Neutrophil (primary cell): ENCODE measurements around the gene VDR.
"Not testable (repeated sequence)": the region's sequence is repeated elsewhere in the genome, so short reads cannot be mapped to it uniquely, and the experiment has no call there.

ENCODE experiments used
- H3K27ac ChIP-seq: fragments of 200-600 bp; sonication (generic); 2 replicates; pipeline ENCODE4 v1.5.1; 2016; ENCODE audit warnings: mild to moderate bottlenecking, moderate library complexity
- H3K27me3 ChIP-seq: fragments of 200-600 bp; sonication (generic); 2 replicates; pipeline ENCODE4 v1.6.0; 2016; ENCODE audit warnings: mild to moderate bottlenecking
- H3K36me3 ChIP-seq: fragments of 200-600 bp; sonication (generic); 2 replicates; pipeline ENCODE4 v1.5.1; 2017
- H3K4me1 ChIP-seq, 2 experiments: fragments of 200-600 bp in 1 of 2; sonication (generic) in 1 of 2; 1 replicate in 1 of 2; 2 replicates in 1 of 2; pipeline versions ENCODE4 v1.5.1 to v1.6.1; 2013 to 2016; ENCODE audit warnings: low read depth in 1 of 2, low read length in 1 of 2, mild to moderate bottlenecking in 1 of 2, moderate library complexity in 1 of 2; ENCODE audit not compliant: control insufficient read depth in 1 of 2, insufficient read depth in 1 of 2
- H3K4me3 ChIP-seq, 2 experiments: fragments of 200-600 bp in 1 of 2; sonication (generic) in 1 of 2; 1 replicate in 1 of 2; 2 replicates in 1 of 2; pipeline ENCODE4 v1.5.1; 2013 to 2016; ENCODE audit warnings: low read depth in 1 of 2, low read length in 1 of 2, mild to moderate bottlenecking in 1 of 2, moderate library complexity in 1 of 2
- H3K9me3 ChIP-seq: fragments of 200-600 bp; sonication (generic); 2 replicates; pipeline ENCODE4 v1.5.1; 2016
- TF ChIP-seq, protein P1 (sequence below): fragments of 200-600 bp; sonication (generic); IDR thresholded peaks from 2 replicates; pipeline ENCODE4 v1.5.1; 2016; ENCODE audit warnings: antibody characterized with exemption

Gene VDR

DNA sequence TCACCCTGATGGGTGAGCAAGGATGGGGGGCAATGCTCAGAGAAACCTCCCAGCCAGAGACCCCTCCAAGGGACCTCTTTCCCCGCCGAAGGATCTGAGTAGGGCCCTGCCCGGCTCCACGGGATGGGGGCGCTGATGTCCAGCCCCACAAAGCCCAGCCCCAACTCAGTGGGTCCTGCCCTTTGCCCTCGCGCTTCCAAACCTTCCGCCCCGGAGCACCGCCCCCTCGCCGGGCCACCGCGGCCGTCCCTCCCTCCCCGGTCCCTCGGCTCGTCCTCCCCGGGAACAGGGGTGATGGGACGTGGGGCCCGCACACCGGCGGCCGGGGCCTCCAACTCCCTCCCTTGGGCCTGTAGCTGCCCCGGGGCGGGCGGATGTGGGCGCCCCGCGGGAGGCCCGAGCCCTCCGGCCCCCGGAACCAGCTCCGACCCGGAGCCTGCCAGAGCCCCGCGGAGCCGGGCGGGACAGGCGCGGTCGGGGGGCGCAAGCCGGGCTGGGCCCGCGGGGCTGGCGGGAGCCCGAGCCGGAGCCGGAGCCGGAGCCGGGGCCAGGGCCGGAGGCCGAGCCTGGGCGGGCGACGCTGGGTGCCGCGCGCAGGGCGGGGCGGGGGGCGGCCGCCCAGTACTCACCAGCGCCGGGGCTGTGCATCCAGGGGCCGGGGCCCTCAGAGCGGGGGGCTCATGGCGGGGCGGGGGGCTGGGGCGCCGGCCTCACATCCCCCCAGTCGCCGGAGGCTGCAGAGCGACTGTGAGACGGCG is 85.5 kb downstream of the VDR start:
- H3K27ac ChIP-seq = peak overlapping the region; percentile 95
- H3K4me1 ChIP-seq = peaks cover 78% of the 10 kb centered on the region in 2 experiments
- H3K9me3 ChIP-seq = no peaks in the 10 kb centered on the region
- no peaks in the 10 kb centered on the region for H3K27me3 ChIP-seq
- TF ChIP-seq, protein P1, sequence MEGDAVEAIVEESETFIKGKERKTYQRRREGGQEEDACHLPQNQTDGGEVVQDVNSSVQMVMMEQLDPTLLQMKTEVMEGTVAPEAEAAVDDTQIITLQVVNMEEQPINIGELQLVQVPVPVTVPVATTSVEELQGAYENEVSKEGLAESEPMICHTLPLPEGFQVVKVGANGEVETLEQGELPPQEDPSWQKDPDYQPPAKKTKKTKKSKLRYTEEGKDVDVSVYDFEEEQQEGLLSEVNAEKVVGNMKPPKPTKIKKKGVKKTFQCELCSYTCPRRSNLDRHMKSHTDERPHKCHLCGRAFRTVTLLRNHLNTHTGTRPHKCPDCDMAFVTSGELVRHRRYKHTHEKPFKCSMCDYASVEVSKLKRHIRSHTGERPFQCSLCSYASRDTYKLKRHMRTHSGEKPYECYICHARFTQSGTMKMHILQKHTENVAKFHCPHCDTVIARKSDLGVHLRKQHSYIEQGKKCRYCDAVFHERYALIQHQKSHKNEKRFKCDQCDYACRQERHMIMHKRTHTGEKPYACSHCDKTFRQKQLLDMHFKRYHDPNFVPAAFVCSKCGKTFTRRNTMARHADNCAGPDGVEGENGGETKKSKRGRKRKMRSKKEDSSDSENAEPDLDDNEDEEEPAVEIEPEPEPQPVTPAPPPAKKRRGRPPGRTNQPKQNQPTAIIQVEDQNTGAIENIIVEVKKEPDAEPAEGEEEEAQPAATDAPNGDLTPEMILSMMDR = no peak
- H3K4me3 ChIP-seq = peak overlapping the region; percentile 80 to 91
- H3K36me3 ChIP-seq = no peaks in the 10 kb centered on the region

DNA sequence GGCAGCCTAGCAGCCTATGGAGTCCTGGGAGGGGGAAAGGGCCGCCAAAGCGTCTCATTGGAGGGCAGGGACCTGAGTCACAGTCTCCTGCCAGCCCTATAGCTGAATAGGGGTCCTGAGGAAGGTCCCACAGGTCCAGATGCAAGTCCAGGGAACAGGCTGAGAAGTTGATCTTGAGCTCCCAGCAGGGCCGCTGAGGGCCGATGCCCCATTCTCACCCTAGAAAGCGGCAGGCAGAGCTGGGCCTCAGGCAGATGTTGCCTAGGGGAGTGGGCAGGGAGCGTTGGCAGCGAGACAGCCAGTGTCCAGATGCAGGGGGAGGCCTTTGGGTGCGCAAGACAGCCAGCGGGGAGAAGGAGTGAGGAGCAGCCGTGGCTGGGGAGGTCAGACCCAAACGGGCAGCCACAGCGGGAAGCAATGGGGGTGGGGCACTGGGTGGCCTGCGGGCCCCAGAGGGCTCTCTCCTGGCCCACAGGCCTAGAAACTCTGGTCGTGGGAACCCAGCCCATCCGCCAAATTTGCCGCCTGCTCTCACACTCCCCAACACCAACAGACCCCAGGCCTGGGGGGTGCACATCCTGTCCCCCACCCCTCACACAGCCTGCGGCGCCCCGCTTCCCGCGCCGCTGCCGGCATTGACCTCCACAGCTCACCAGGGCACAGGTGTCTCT is 86.2 kb downstream of the VDR start:
- TF ChIP-seq, protein P1 = no peak
- Histone ChIP-seq H3K36me3 (no peaks in the 10 kb centered on the region), H3K4me3 (peak overlapping the region; percentile 80 to 91), H3K4me1 (peaks cover 78% of the 10 kb centered on the region in 2 experiments), H3K9me3 (no peaks in the 10 kb centered on the region), H3K27me3 (no peaks in the 10 kb centered on the region), H3K27ac (peak overlapping the region; percentile 95)

DNA sequence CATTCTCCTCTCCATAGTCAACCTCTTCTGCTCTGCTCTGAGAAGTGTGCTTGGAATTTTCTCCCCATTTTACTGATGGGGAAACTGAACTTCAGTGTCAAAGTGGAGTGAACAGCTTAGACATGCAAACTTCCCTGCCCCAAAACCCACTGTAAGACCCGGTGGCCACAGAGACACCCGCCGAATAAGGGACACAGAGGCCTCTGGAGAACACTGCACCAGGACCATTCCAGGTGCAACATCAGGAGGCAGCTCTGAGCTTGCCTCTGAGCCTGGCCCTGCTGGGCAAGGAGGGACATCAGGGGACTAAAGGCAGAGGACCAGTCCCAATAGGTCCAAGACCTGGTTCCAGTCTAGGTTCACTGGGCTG is 86.8 kb downstream of the VDR start:
- Histone ChIP-seq H3K4me3 (peak overlapping the region; percentile 80 to 91), H3K27ac (peak overlapping the region; percentile 95), H3K9me3 (no peaks in the 10 kb centered on the region), H3K36me3 (no peaks in the 10 kb centered on the region), H3K4me1 (peaks cover 77 to 84% of the 10 kb centered on the region in 2 experiments), H3K27me3 (no peaks in the 10 kb centered on the region)
- TF ChIP-seq, protein P1 = no peak

DNA sequence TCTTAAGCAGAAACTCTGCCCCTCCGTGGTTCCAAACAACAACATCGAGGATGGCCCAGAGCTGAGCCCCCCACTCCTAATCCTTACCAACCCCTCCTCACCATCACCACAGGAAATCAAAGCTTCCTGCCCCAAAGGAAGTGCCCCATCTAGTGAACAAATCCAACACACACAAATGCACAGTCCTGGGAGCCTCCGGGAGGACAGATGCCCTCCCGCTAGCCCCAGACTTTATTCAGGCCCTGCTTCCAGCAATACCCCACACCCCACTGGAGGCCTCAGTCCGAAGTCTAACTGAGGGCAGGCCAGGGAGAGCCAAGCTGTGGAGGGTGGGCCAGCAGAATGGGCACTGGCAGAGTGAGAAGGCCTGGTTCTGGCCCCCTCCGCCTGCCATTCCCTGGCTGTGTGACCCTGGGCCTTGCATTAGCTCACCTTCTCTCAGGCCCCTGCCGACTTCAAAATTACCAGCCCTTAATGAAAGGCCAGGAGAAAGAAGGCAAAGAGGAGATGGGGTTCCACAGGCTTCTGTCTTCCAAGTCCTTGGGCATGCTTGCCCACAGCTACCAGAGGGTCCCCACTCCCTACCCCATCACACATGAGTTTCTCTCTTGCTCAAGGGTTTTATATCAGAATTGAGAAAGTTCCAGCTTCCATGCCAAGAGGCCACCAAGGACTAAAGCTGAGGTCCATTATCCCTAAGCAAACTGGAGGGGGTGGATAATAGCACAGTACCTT is 87.4 kb downstream of the VDR start:
- Histone ChIP-seq H3K4me1 (peaks cover 81 to 89% of the 10 kb centered on the region in 2 experiments), H3K36me3 (no peaks in the 10 kb centered on the region), H3K4me3 (peak overlapping the region; percentile 80 to 91), H3K9me3 (no peaks in the 10 kb centered on the region), H3K27ac (peak overlapping the region; percentile 95), H3K27me3 (no peaks in the 10 kb centered on the region)
- TF ChIP-seq, protein P1 = no peak

DNA sequence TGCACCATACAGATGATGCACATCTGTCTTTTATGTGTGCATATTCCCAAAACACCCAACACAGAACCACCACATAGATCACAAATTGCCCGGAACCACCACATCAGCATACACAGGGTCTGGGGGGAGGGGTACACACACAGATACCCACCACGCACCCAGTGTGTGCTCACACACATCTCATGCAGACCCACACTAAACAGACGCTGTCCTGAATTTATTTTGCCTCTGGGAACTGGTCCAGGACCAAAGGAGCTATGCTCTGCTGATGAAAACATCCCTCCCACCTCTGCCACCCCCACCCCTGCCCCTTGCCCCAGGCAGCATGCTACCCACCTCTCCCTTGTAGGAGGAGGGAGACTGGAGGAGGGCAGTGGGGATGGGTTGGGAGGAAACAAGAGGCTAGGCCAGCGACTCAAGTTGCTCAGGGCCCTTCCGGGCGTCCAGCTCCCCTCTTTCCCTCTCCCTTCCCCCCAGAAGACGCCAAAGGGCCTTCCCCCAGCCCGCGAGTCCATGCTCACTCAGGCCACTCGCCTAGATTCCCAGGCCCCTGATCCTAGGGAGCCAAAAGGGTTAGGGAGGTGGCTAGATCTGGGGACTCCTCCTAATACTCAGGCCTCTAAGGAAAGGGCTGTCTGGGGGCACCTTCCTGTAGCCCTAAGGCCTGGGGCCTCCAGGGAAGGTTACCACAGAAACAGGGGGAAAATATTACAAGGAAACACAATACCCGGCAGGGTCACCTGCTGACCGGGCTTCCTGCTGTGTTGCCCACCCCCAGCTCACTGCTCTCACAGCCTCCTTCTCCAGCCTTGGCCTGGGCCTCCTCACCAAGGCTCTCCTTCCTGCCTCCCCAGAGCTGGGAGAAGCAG is 88.2 kb downstream of the VDR start:
- H3K36me3 ChIP-seq = no peaks in the 10 kb centered on the region
- H3K4me1 ChIP-seq = peaks cover 87 to 92% of the 10 kb centered on the region in 2 experiments
- no peaks in the 10 kb centered on the region for H3K9me3 ChIP-seq
- TF ChIP-seq, protein P1 = no peak
- H3K4me3 ChIP-seq = peak overlapping the region; percentile 80 to 91
- peak overlapping the region; percentile 95 for H3K27ac ChIP-seq
- H3K27me3 ChIP-seq = no peaks in the 10 kb centered on the region

DNA sequence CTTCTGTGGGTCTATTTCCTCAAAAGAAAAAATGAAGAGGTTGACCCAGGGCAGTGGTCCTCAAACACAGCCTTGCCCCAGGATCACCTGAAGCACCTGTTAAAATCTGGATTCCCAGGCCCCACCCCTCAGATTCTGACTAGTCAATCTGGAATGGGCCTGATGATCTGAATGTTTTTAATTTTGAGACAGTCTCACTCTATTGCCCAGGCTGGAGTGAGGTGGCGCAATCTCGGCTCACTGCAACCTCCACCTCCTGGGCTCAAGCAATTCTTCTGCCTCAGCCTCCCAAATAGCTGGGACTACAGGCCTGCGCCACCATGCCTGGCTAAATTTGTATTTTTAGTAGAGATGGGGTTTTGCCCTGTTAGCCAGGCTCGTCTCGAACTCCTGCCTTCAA is 89.3 kb downstream of the VDR start:
- H3K9me3 ChIP-seq, H3K27me3 ChIP-seq, H3K36me3 ChIP-seq: not testable (repeated sequence)
- Histone ChIP-seq H3K27ac (peak overlapping the region; percentile 93), H3K4me1 (peaks cover 88 to 92% of the 10 kb centered on the region in 2 experiments), H3K4me3 (peak overlapping the region in 1 of 2 experiments; percentile 6)
